GM19467 (cell line): ENCODE data around the gene ZFP64.

ENCODE experiments used
- ATAC-seq: cut with Tn5 transposase; IDR thresholded peaks from one replicate; pipeline ENCODE4 v1.9.1; 2021; ENCODE audit warnings: mild to moderate bottlenecking, moderate library complexity; ENCODE audit not compliant: unreplicated experiment

The ZFP64 gene

GRCh38 chr20:52105442-52106422 lies 85.8 kb downstream of the ZFP64 start:
- ATAC-seq: no peak

GRCh38 chr20:52104546-52105441 lies 86.8 kb downstream of the ZFP64 start:
- no peak for ATAC-seq

- ATAC-seq: no peak
These were observed 87.5 kb downstream of the ZFP64 start for GRCh38 chr20:52103913-52104545.

GRCh38 chr20:52103335-52103912 lies 88.2 kb downstream of the ZFP64 start:
- no peak for ATAC-seq

GRCh38 chr20:52102559-52102958 lies 89.0 kb downstream of the ZFP64 start:
- no peak for ATAC-seq

GRCh38 chr20:52102126-52102525 lies 89.5 kb downstream of the ZFP64 start:
- no peak for ATAC-seq
